ENCODE data around the gene DOCK4.

DOCK4 gene

DNA sequence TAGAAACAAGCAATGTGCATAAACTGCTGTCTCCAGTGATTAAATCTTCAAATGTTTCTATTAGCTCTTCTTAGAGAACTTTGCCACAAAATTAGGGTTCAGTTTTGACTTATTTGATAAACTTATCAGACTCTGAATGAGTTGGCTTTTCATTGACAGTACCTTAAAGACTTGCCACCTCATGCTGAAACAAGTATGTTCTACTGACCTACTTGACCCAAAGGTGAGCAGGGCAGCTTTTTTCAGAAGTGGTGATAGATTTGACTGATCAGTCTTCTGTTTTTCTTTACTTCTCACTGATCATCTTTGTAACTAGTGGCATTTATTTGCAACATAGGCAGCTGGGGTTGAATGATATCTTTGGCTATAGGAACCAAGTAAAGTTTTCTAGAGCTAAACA, 8.1 kb upstream of the DOCK4 start:
- DNase-seq = no peak

DNA sequence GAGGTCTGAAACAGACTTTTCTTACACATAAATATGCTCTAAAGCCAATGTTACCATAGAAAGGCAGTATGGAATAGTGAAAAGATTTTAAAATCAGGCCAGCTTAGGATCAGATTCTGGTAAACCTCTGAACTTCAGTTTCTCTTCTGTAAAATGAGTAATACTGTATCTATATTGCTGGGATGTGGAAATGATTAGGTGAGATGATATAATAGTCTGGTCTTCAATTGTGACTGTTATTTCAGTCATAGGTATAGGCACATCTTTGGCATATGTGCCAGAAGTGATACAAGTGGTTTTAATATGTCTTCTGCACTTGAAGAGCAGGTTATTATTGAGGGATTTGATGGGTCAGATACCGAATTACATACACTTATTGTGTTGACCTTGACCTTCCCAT, 7.5 kb upstream of the DOCK4 start:
- no peak for DNase-seq

GRCh38 chr7:112212571-112212970, 6.4 kb upstream of the DOCK4 start:
- no peak for DNase-seq

DNA sequence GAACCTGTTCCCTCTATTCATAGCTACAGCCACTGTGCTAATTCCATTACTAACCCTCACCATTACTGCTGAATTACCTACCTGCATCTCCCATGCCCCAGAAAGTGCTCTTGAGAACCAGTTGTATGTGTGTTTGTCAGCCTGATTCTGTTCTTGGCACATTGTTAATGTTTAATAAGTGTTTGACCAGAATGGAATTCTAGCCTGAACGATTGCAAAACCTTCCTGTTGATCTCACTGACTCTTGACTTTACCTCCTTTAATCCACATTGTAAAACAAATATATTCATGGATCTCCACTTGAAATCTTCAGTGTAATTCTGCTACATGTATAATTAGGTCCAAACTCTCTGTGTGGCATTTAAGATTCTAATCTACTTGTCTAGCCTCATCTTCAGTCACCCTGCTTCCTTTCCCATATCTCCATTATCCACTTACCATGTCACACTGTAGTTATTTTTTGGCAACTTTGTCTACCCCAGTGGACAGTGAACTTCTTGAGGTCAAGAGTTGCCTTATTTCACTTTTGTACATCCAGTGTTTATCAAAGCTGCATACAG, 5.2 kb upstream of the DOCK4 start:
- peak; percentile 87 for DNase-seq

DNA sequence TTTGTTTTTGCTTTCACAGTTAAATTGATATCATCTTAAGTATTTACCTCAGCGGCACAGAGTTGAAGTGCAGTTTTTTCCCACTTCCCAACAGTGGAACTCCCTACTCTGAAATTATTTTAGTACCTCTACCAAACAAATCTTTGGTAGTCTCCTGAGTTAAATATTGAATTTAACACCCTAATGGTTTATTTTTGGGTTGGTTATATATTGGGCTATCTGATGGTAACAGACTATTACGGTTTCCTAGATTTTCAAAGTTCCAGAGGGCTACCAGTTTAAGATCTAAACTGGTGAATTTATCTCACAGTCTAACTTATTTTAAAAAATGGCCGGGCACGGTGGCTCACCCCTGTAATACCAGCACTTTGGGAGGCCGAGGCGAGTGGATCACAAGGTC, 1.6 kb upstream of the DOCK4 start:
- DNase-seq = no peak

DNA sequence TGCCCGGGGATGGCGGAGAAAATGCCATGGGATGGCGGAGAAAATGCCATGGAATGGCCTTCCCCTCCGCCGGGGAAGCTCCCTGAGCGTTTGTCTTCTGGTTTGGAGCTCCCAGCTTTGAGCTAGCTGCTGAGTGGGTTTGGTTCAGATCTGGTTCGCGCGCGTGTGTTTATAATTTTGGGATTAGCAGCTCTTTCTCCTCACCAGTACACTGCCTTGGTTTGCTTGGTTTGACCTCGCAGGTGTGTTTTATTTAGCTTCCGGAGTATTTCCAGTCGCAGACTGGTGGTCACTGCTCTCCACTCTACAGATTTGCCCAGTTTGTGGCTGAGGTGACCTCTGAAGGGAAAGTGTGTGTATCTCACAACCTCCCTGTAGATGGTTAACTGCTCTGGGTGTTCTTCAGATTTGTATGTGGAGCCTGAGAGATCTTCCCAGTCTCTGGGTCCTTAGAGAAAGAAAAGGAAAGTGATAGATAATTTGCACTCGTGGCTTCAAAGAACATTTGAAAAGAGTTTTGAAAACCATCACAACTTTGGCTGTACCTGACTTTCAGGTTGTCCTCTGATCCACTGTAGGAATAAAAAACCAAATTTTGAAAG, 893 bp upstream of the DOCK4 start:
- DNase-seq = no peak

DNA sequence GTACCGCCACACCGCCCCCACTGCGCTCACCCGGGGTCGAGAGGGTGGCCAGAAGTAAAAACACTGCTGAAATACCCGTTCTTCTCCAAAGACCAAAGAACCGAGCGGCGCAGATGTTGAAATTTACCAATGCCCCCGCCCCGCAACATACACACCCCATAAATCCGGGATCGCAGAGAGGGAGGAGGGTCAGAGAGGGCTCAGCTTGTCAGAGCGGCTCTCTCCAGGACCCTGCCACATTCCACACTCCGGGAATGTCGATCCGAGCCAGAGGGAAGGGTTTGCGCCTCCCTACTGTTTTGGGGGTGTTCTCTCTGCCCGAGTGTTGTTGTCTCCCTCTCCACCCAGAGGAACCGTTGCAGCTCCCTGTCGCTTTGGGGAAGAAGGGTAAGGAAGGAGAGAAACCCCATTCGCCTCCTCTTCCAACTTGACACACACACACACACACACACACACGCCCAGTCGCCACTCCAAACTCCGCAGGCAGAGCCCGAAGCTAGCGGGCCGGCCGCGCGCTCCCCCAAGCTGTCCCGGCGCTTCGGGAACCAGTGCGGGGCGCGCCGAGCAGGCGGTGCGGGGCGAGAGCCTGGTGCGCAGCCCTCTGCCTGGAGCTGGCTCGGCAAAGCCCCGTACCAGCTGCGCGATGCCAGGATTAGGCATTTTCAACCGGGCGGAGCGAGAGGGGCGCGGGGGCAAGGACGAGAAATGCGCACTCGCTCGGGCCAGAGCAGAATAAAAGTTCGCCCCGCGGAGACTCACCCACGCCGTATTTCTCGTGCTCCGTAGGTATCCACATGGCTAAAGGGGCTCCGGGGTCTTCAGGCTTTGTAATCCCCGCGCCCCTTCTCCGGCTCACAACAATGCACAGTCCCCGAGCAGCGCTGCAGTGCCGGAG, 609 bp downstream of the DOCK4 start:
- peak; percentile 53 for DNase-seq

DNA sequence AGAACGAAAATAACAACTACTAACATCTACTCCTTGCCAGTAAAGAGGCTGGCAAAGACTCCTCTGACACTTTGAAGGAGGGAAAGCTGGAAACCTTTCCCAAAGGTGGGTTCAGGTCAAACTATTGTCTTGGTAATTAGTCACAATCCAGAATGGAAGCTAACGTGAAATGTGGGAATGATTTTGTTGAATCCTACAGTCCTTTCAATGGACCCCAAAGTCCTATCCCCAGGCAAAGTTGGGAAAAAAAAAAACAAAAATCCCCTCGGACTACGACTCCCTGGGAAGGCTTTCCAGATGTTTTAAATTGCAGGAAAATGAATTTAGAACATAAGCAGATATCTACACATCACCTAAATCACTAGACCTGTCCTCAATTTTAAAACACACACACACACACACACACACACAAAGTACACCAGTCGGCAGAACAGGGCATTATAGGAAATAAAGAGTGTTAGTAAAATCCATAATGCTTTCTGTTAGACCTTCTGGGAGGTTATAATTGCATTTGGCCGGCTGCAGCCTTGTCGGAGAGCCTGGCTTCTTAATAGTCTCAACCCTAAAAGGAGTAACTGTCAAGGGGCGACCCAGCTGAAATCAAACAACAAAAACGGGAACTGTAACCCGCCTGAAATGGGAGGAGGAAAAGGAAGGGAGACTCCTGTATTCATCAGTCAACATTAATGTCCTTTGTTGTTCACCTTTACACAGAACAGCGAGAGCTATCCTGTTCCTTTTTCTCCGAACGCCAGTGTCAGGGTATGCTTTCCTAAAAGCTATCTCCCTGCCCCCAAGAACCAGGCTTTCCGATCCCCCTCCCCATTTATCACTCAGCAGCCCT, 1.5 kb downstream of the DOCK4 start:
- peak; percentile 42 for DNase-seq

DNA sequence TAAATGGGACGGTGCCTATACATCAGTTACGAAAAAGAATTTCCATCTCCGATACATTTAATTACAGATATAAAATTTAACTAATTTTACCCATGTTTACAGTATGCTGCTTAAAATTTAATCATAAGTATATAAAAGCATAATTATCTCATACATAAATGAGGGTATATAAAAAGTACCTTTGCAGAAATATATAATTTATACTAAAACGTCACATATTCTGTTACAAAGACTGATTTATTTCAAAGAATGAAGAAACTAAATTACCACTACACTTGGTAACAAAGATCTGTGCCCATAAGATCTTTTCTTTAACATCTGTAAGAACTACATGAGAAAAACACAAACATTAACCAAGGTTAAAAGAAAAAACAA, 2.8 kb downstream of the DOCK4 start:
- no peak for DNase-seq

DNA sequence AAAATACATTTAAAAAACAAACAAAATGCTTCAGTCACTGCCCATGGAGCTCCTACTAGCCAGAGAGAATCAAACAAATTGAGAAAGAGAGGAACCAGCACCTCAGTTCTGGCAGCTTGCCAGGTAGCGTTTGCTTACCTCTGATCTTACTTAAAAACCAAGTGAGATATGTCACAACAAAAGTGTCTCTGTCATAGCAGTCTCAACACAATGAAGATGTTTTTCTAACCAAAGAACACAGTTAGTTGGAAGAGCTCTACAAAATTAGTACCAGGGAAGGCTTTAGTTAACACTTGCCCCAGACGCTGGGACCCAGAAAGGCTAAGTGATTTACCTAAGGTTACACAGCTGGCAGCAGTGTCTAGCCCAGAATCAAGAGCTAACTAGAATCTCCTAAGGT, 3.4 kb downstream of the DOCK4 start:
- peak; percentile 76 for DNase-seq

DNA sequence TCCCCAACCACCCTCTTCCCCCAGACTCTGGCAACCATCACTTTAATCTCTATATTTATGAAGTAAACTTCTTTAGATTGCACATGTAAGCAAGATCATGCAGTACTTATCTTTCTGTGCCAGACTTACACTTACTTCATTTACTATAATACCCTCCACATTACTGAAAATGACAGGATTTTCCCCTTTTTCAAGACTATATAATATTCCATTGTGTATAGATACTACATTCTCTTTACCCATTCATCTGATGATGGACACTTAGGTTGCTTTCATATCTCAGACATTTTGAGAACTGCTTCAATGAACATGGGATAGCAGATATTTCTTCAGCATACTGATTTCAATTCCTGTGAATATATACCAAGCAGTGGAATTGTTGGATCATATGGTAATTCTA, 4.4 kb downstream of the DOCK4 start:
- DNase-seq = no peak

DNA sequence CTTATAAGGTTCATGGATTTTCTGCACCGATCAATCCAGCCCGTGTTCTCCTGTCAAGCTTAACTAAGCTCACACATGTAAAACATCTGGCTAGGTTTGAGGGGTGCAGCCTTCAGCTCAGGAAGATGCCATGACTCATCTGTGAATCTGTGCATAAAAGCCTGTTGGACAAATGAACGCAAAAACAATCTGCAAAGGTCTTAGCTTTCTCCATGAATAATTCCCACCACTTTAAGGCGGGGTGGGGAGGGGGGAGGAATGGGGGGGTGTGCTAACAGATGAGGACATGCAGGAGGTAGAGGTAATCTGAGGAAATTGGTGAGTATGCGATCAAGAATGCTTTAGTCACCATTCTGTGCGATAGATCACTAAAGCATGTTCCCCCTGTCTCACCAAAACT, 4.8 kb downstream of the DOCK4 start:
- no peak for DNase-seq

DNA sequence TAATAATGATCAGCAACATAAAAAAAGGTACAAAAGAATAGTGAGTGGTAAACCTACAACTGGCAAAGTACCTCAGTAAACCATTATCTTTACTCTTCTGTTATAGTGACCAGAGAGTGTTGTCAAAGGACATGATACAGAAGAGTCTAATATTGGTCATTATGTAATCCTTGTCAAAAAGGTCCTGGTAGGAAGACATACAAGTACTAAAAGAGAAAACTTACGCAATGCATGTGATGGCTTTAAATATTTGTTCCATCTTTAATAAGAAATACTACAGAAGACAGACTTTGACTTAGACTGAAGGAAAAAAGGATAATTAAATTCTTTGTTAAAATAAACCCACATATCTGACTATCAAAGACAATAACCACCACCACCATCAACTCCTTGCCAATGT, 6.5 kb downstream of the DOCK4 start:
- DNase-seq = no peak

- DNase-seq = no peak
Observed at GRCh38 chr7:112199035-112199655, 7.1 kb downstream of the DOCK4 start.

DNA sequence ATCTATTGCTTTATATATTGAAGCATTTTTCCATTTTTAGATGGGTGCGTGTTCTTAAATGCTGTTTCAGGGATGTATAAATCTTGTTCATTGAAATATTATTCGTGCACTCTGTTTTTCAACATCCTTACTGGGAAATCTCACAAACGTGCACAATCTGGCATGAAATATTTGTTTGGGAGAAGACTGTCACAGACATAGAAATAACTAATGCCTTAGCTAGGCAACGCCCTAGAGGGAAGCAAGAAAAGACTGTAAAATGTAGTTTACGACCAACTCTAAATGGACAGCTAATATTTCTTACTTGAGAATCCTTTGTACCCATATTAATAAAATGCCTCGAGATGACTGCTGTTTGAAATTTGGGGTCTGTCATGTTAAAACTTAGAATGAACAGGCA, 8.9 kb downstream of the DOCK4 start:
- no peak for DNase-seq

DNA sequence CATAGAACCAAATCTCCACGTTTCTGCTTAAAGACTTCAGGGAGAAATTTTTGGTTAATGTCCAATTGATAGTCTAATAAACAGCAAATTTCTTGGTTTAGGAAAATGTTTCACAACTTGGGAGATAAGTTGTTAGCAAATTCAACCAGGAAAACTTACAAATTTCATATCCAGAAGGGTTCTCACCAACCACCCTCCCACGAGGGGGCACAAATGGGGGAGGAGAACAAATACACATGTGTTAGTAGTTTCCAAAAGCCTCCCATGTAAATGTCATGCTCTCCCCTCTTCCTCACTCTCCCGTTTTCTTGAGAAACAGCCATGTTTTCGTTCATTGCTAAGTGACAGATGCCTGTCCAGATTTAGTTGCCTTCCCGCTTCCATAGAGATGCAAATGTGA, 10.5 kb downstream of the DOCK4 start:
- no peak for DNase-seq

- no peak for DNase-seq
Observed at GRCh38 chr7:112193915-112194502, 12.2 kb downstream of the DOCK4 start.

DNA sequence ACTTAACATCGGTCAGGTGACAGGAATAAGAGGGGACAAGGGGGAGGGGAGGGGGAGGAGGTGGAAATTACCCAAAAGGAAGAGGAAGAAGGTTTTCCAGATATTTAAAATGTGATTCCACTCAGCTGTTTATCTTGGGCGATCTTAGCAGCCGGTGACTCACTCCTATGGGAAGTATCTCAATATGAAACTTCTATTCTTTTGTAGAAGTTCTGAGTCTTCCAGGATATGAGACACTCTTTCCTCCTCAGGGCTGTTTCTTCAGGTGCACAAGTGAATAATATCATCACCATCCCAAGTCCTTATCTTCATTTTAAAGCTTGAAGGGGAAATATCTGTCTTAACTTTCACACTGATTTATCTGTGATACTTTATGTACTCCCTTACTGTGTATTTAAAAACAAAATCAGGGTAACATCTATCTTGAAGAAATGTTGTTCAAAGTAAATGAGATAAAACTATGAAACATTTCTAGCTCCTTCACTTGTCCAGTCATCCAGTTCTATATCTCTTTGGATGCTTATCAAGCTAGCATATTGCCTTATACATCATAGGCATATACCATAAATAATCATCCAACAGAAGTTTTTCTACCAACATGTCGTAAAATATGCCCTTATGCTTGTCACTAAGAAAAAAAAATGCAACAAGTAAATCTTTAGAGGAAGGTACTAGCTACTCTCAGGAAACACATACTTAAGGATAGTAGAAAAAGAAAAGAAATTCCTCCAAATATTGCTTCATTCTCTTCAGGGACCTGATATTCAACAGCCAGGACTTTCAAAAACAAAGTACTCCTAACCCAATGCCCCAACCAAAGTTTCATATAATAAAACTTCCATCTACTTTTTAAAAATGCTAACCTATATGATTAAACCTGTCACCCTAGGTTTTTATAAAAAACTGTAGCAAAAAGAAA, 13.7 kb downstream of the DOCK4 start:
- no peak for DNase-seq

- DNase-seq = no peak
Observed at GRCh38 chr7:112190120-112190519, 16.1 kb downstream of the DOCK4 start.

GRCh38 chr7:112189691-112190090, 16.5 kb downstream of the DOCK4 start:
- DNase-seq = no peak

- DNase-seq = no peak
Observed at GRCh38 chr7:112188257-112188656, 17.9 kb downstream of the DOCK4 start.
